Activated naive CD4-positive, alpha-beta T cell treated with anti-CD3 and anti-CD28 coated beads, Interleukin-2, amount 50 U/mL, for 72 hours (primary cell): ENCODE measurements around the gene LRRC8D. TPM values are rescaled to one million over a fixed set of nuclear protein-coding genes. Genes with fewer than 3 reads are reported as not detected.

ENCODE experiments used
- ATAC-seq, 2 donors: fragments of 150-1000 bp; cut with Tn5 transposase; 2 replicates each; pipeline ENCODE4 v1.10.0; 2021; ENCODE audit warnings: mild to moderate bottlenecking in 2 of 2, moderate library complexity in 2 of 2
- DNase-seq, 2 donors: peaks; one replicate each; pipeline ENCODE4 v3.0.0; 2021 to 2022; ENCODE audit warnings: low spot score in 2 of 2
- H3K27ac Mint-ChIP-seq, 2 donors: one replicate each; pipeline ENCODE4 v1.8.0; 2022; ENCODE audit warnings: mild to moderate bottlenecking in 2 of 2, mixed read lengths in 2 of 2
- H3K36me3 Mint-ChIP-seq, 2 donors: one replicate each; pipeline ENCODE4 v1.8.0; 2022; ENCODE audit warnings: mixed read lengths in 2 of 2
- H3K9me3 Mint-ChIP-seq, 2 donors: one replicate each; pipeline ENCODE4 v1.8.0; 2022; ENCODE audit warnings: mixed read lengths in 2 of 2
- total RNA-seq, 2 donors: library from RNA; stranded (reverse); gene quantifications; one replicate each; pipeline ENCODE4 v1.2.3, GENCODE V29; 2022

LRRC8D gene
- total RNA-seq, 2 donors from 2014 or later: 14.6 to 22.8 TPM

DNA sequence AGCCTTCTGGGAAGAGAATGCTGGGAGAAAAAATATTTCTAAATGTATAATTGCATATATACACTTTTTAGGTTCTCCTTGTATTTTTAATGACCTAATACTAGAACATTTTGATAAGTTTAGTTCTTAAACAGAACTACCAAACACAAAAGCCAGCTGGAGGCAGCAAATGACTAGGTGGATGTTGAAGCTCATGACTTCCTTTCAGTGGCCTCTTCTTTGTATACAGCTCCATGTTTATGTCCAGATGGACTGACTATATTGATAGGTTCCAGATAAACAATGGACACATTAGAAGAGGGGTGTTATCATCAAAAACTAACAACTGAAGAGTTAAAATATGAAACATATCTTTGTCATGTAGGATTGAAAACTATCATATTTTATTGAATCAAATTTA, 52.5 kb downstream of the LRRC8D start:
- peaks cover 12 to 42% of the 10 kb centered on the region in 2 donors for H3K36me3 Mint-ChIP-seq
- no peak for ATAC-seq
- no peak for DNase-seq
- no peak overlapping the region for H3K27ac Mint-ChIP-seq
- H3K9me3 Mint-ChIP-seq: peaks cover 0 to 4% of the 10 kb centered on the region in 2 donors

DNA sequence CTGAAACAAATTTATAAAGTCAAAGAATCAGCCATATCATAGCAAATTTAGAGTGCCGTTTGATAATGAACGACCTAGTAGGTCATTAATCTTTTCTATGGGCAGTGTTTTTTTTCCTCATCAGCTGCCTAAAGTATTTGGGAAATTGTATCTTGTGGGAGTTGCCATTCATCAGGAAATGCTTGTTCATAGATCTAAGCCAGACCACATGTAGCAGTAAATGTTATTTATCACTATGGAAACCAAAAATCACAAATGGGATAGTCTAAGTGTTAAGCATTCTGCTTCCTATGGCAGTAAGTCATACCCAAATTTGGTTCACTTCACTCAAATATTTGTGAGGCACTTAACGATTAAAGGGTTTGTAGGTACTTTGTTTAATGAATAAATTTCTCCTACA, 52.9 kb downstream of the LRRC8D start:
- no peak for ATAC-seq

DNA sequence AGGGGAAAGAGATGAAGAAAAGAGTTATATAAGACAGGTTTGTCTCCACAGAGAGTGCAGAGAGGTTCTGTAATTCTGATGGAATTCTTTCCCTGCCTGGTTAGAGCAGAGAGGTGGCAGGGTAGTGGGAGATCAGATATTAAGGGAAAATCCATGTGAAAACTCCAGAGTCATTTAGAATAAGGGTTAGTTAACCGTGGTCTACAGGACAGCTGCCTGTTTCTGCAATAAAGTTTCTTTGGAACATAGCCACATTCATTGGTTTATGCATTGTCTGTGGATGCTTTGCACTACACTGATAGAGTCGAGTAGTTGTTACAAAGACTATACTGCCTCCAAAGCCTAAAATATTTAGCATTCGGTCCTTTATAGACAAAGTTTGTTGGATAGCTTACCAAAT, 55.6 kb downstream of the LRRC8D start:
- no peak for ATAC-seq
- H3K36me3 Mint-ChIP-seq: peaks cover 10 to 47% of the 10 kb centered on the region in 2 donors
- peaks cover 6 to 7% of the 10 kb centered on the region in 2 donors for H3K9me3 Mint-ChIP-seq
- H3K27ac Mint-ChIP-seq: no peak overlapping the region
- DNase-seq: no peak

More for the DNA sequence above, 52.9 kb downstream of the LRRC8D start:
- DNase-seq: no peak
- Mint-ChIP-seq H3K27ac (no peak overlapping the region), H3K9me3 (peaks cover 0 to 4% of the 10 kb centered on the region in 2 donors), H3K36me3 (peaks cover 9 to 42% of the 10 kb centered on the region in 2 donors)

DNA sequence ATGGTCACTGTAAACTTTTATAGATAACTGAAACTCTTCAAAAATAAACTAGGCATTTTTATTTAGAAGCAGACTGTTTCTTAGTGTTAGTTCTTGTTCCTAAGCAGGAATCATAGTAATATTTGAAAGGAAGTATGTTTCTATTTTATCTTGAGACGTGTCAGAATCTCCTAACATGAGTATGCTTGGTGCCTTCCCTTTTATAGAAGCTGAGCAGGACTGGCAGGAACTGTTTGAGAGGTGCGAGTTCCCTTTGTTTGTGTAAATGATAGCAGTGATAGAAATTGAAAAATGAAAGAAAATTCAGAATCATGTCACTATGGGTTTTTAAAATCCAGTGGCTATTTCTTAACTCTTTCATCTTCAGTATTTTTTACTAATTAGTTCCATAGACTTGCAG, 56.9 kb downstream of the LRRC8D start:
- peaks cover 15 to 54% of the 10 kb centered on the region in 2 donors for H3K36me3 Mint-ChIP-seq

DNA sequence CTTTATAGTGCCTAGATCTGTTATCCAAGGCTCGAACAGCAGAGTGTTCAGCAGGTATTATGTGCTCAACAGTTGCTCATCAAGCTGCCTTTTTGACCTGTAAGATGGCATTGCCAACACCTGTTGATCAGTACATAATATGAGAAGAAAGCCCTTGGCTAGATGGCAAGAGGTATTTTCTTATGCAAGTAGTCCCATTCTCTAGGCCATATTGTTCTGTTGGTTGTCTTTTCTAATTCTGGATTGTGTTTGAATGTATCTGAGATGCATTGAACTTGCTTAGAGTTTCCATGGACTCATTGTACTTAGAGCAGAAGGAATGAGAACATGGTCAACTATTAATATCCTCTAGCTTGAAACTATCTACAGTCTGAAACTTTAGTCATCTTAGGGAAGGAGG, 57.4 kb downstream of the LRRC8D start:
- Mint-ChIP-seq H3K36me3 (peaks cover 15 to 59% of the 10 kb centered on the region in 2 donors), H3K9me3 (peaks cover 10 to 16% of the 10 kb centered on the region in 2 donors), H3K27ac (no peak overlapping the region)
- DNase-seq: no peak
- ATAC-seq: peak in 1 of 2 donors; percentile 4

More for the DNA sequence above, 56.9 kb downstream of the LRRC8D start:
- ATAC-seq: peak in 1 of 2 donors; percentile 65
- no peak overlapping the region for H3K27ac Mint-ChIP-seq
- no peak for DNase-seq
- peaks cover 10 to 11% of the 10 kb centered on the region in 2 donors for H3K9me3 Mint-ChIP-seq

DNA sequence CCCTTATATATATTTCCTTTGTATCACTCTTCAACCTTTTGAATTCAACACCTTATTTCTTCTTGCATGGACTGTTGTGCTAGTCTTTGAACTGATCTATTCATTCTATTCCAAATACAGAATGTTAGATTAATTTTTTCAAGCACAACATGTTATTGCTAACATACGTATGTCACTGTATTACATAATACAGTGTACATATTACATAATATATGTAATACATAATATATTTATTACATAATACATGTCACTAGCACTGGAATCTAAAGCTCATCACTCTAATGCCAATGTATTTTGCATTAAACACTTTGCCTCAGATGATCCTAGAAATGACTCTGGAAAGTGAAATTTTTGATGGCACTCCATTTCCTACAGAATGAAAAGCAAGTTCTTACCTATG, 59.8 kb downstream of the LRRC8D start:
- no peak for ATAC-seq
- no peak overlapping the region for H3K27ac Mint-ChIP-seq
- peaks cover 10 to 16% of the 10 kb centered on the region in 2 donors for H3K9me3 Mint-ChIP-seq
- H3K36me3 Mint-ChIP-seq: peaks cover 15 to 60% of the 10 kb centered on the region in 2 donors
- no peak for DNase-seq

DNA sequence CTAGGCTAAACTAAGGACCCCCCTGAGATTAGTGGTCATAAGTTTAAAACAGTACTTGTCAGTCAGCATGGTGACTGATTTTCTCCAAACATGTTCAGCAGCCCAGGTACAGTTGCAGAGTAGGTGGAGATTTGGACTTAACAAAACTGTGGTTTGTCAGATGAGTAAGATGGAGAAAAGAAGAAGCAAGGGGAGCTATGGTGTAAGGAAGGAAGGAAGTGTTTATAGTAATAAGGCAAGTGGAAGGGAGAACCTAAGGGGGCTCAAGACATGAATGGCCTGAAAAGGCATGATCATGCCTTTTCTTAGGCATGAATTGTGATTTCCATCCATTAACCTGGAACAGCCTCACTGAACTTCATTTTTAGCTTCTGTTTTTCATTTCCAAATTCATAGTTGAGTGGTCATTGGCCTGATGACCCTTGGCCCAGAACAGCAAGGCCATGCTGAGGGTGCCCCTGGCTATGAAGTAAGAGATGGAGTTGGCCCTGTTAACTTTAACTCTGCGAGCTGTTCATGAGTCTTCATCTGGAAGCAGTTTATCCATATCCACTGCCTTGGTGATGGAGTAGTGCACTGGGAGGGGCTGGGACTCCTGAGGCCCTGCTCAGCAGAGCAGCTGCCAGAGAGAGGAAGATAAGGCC, 60.7 kb downstream of the LRRC8D start:
- H3K27ac Mint-ChIP-seq: no peak overlapping the region
- peak; percentile 97 for ATAC-seq

DNA sequence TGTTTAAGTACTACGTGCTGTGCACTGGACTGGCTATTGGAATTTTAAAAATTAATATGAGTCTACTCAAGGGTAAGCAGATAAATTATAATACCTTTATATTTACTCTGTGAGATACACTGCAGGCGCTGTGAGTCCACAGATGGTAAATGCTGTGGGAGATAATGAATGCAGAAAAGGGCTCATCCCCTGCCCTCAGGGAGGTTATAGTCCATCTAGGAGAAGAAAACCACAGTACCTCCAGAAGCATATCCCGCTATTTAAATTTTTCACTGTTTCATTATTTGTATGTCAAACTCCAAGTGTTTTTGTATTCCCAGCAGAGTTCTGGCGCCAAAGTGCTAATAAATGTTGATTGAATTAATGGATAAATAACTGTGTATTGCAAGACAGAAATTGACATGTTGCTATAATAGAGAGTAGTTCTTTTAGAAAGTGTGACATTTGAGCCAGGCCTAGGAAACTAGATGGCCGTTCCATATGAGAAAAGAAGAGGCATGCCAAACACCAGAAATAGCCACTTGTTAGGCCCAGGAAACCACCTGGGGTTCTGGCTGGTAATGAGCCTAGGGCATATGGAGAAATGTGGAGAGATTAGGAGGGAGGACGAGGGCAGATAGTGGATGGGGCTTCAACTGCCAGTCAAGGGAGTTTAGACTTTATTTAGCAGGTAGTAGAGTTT, 61.7 kb downstream of the LRRC8D start:
- DNase-seq (no peak), ATAC-seq (no peak)
- Mint-ChIP-seq H3K27ac (no peak overlapping the region), H3K9me3 (peaks cover 10 to 16% of the 10 kb centered on the region in 2 donors), H3K36me3 (peaks cover 15 to 54% of the 10 kb centered on the region in 2 donors)

More for the DNA sequence above, 60.7 kb downstream of the LRRC8D start:
- Mint-ChIP-seq H3K36me3 (peaks cover 15 to 54% of the 10 kb centered on the region in 2 donors), H3K9me3 (peaks cover 10 to 16% of the 10 kb centered on the region in 2 donors)
- no peak for DNase-seq

DNA sequence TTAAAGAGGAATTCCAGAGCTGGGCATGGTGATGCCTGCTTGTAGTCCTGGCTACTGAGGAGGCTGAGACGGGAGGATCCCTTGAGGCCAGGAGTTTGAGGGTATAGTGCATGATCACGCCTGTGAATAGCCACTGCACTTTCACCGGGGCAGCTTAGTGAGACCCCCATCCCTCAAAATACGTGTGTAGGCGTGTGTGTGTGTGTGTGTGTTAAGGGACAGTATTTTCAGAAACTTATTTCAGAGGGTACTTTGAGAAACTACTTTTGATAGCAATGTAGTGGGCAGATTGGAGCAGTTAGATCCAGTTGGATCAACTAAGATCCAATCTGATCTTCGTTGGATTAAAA, 62.2 kb downstream of the LRRC8D start:
- H3K9me3 Mint-ChIP-seq: peaks cover 10 to 16% of the 10 kb centered on the region in 2 donors
- DNase-seq (no peak), ATAC-seq (no peak)
- no peak overlapping the region for H3K27ac Mint-ChIP-seq
- peaks cover 15 to 51% of the 10 kb centered on the region in 2 donors for H3K36me3 Mint-ChIP-seq

DNA sequence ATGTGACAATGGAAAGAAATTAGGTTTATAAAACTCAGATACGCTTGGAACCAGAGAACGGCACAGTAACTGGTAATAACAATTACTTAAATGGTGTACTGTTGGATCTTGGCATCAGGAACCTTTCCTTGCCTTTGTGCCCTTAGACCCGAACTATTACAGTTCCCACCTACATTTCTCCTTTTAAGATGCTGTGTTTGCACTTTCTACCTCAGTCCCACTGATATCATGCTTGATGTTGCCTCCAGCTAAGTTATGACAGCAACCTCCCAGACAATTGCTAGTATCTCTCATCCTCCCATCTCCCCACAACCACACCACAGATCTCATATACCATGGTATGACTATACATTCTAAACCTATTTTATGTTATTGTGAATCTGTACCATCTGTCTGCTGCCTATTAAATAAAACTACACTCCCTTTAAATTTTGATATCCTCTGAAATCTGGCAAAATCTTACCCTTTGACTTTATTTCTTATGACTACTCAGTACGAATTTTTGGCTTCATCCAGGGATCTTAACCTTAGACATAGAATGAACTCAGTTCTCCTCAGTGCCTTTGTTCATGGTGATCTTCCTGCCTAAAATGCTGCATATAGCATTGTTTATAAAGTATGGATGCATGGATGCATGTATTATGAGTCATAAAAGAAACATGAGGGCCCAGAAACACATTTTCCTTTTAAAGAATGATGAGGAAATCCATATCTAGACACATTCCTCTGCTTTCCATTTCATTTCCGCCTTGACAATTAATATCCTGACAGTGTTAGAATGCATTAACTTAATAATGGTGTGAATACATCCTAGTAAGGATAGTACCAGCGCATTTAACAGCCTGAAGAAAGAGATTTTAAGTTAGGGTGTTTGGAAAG, 64.1 kb downstream of the LRRC8D start:
- Mint-ChIP-seq H3K27ac (no peak overlapping the region), H3K9me3 (peaks cover 10 to 16% of the 10 kb centered on the region in 2 donors), H3K36me3 (peaks cover 14 to 35% of the 10 kb centered on the region in 2 donors)
- no peak for DNase-seq
- ATAC-seq: no peak

DNA sequence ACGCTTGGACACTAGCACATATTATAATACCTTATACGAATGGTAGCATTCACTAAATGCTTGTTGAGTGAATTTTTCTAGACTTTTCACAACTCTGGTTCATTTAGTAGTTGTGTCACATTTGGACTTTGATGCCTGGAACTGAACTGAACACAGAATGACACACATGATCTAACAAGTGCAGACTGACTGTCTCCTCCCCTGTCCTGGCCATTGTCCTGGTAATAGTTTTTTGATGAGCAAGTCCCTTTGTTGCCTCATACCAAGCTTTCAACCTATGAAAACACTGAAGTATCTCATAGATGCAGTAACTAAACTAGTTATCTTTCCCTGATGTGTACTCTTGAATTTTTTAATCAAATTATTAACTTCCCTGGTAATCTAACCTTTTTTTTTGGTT, 66.4 kb downstream of the LRRC8D start:
- no peak for ATAC-seq
- peaks cover 13 to 19% of the 10 kb centered on the region in 2 donors for H3K36me3 Mint-ChIP-seq

DNA sequence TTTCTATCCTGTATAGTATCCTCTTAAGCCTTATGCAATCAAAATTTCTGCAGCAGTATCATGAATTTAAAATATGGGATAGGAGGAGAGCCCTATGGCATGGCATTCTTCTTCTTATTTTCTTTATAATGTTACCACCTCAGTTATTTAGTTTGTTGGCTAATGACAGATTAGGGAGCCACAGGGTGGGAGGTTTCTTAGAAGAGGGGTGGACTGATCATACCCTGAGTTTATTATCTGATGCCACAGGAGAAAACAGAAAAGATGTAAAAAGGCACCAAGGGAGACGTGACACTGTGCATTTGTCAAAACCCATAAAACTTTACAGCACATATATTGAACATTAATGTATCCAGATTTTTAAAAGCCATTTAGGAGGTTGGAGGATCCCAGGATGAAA, 66.9 kb downstream of the LRRC8D start:
- Mint-ChIP-seq H3K36me3 (peaks cover 13 to 14% of the 10 kb centered on the region in 2 donors), H3K9me3 (peaks cover 0 to 6% of the 10 kb centered on the region in 2 donors), H3K27ac (no peak overlapping the region)
- DNase-seq (no peak), ATAC-seq (no peak)

More for the DNA sequence above, 66.4 kb downstream of the LRRC8D start:
- peaks cover 0 to 9% of the 10 kb centered on the region in 2 donors for H3K9me3 Mint-ChIP-seq
- H3K27ac Mint-ChIP-seq: no peak overlapping the region
- DNase-seq: no peak

DNA sequence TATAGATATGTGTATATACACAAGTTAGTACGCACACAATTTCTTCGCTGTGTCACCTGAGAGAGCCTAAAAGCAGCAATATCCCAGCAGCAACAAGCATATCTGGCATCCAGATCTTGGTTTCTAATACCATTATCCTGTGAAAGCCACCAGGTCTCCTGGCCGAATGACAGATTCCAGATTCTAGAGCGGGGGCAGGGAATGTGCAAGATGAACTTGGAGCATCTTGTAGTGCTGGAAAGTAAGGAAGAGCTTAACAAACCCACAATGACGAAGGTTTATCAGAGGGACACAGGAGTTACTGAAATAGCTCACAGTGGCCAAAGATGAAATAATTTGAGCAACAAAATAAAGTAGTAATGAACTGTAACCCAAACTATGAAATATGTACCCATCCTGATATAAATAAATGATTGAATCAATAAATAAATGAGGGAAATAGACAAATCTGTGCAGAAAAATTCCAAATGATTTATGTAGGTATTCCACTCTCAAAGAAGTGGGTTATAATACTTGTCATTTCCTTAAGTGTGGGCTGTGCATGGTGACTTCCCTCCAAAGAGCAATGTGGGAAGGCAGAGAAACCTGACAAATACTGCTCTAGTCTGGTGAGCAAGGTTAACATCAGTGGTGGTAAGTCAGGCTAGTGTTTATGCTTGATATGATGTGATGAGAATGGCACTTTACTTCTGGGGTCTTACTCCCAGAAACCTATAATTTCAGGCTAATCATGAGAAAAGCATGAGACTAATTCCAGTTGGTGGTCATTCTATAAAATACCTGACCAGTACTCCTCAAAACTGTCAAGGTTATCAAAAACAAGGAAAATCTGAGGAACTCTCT, 67.9 kb downstream of the LRRC8D start:
- no peak overlapping the region for H3K27ac Mint-ChIP-seq
- DNase-seq: no peak
- no peaks in the 10 kb centered on the region for H3K9me3 Mint-ChIP-seq
- no peak for ATAC-seq
- H3K36me3 Mint-ChIP-seq: peaks cover 7 to 13% of the 10 kb centered on the region in 2 donors

DNA sequence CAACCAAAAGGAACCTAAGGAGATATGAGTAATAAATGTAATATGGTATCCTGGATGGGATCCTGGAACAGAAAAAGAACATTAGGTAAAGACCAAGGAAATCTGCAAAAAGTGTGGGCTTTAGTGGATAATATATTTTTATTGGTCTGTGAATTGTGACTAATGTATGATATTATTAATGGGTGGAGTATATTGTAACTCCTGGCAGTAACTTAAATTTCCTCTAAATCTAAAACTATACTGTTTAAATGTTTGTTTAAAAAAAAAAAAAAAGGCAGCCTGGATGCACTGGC, 68.4 kb downstream of the LRRC8D start:
- no peaks in the 10 kb centered on the region for H3K9me3 Mint-ChIP-seq
- peaks cover 7 to 13% of the 10 kb centered on the region in 2 donors for H3K36me3 Mint-ChIP-seq
- H3K27ac Mint-ChIP-seq: no peak overlapping the region

DNA sequence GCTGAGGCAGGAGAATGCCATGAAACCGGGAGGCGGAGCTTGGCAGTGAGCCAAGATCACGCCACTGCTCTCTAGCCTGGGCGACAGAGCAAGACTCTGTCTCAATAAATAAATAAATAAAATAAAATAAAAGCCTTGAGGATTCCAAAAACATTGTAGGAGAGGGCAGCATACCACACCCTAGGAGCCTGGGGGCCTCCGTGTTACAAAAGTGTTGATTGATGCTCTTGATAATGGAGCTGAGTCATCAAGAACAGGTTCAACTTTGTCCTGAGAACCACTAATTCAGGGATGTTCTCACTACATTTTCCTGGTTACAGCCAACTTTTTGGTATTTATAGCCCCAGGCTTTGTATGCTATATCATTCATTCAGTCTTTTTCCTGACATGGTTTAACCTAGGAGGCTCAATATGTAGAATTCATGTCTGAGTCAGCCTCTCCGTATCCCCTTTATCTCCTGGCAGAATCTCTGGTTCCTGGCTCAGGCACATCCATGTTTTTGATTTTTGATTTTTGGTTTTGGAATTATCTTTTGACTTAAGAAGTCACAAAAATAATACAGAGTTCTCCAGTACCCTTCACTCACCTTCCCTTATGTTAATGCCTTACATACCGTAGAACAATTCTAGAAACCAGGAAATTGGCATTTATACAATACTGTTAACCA, 69.4 kb downstream of the LRRC8D start:
- ATAC-seq: no peak
- no peak for DNase-seq
- Mint-ChIP-seq H3K27ac (no peak overlapping the region), H3K9me3 (no peaks in the 10 kb centered on the region), H3K36me3 (peaks cover 7 to 13% of the 10 kb centered on the region in 2 donors)

More for the DNA sequence above, 68.4 kb downstream of the LRRC8D start:
- DNase-seq (no peak), ATAC-seq (no peak)

DNA sequence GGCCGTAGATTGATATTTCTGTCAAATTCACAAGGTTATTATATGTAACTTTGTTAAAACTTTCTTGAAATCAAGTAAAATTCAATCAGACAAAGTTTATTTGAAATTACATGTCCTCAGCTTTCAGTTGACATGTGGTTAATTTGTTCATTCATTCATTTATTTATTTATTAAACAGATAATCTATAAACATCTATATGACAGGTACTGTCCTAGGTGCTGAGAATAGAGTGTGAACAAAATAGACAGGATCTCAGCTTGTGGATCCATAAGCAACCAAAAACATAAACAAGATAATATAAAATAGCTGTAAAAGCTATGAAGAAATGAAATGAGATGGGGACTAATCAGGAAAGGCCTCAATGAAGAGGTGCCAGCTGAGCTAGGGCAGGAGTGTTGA, 72.0 kb downstream of the LRRC8D start:
- no peak overlapping the region for H3K27ac Mint-ChIP-seq
- H3K9me3 Mint-ChIP-seq: no peaks in the 10 kb centered on the region
- H3K36me3 Mint-ChIP-seq: peaks cover 7 to 13% of the 10 kb centered on the region in 2 donors
- ATAC-seq: no peak
- DNase-seq: no peak
